ENCODE data around the gene C15orf39.

DNA sequence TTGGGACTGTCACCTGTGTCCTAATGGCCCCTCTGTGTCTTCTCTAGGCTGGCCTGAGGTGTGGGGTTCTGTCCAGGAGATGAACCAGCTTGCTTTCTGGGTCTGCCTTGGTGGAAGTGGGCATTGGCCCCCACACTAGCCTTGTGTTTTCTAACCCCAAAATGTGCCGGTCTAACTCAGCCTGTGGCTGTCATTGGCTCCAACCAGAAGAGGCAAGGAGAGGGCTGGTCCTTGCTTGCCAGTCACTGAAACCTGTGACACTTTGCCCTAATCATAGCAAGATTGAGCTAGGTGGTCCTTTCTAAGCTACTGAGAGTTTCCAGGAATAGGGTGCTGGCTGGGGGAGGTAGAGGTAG is 2.2 kb downstream of the C15orf39 start:
- no peak for TF ChIP-seq POLR2AphosphoS5 (IDR thresholded peaks at IDR 0.05)
- TF ChIP-seq, protein P1, sequence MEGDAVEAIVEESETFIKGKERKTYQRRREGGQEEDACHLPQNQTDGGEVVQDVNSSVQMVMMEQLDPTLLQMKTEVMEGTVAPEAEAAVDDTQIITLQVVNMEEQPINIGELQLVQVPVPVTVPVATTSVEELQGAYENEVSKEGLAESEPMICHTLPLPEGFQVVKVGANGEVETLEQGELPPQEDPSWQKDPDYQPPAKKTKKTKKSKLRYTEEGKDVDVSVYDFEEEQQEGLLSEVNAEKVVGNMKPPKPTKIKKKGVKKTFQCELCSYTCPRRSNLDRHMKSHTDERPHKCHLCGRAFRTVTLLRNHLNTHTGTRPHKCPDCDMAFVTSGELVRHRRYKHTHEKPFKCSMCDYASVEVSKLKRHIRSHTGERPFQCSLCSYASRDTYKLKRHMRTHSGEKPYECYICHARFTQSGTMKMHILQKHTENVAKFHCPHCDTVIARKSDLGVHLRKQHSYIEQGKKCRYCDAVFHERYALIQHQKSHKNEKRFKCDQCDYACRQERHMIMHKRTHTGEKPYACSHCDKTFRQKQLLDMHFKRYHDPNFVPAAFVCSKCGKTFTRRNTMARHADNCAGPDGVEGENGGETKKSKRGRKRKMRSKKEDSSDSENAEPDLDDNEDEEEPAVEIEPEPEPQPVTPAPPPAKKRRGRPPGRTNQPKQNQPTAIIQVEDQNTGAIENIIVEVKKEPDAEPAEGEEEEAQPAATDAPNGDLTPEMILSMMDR (IDR thresholded peaks at IDR 0.05): no peak
- no peak for TF ChIP-seq POLR2A (IDR thresholded peaks at IDR 0.05)

Measured in prostate gland (tissue), 2 donors.